Choroid plexus epithelial cell (primary cell): ENCODE measurements around the gene RAP1GAP.

ENCODE experiments used
- DNase-seq: peaks from one replicate; pipeline ENCODE4 v3.0.0-alpha.2; 2010; ENCODE audit warnings: low read depth
- H3K4me3 ChIP-seq: 2 replicates; pipeline ENCODE4 v1.5.1; 2011; ENCODE audit warnings: low read depth, mild to moderate bottlenecking, control low read depth, low read length, moderate library complexity
- CTCF ChIP-seq: conservative IDR thresholded peaks from 2 replicates; pipeline ENCODE4 v1.5.1; 2011; ENCODE audit warnings: low read depth, mild to moderate bottlenecking, control low read depth, inconsistent platforms, low read length, moderate library complexity

RAP1GAP gene

DNA sequence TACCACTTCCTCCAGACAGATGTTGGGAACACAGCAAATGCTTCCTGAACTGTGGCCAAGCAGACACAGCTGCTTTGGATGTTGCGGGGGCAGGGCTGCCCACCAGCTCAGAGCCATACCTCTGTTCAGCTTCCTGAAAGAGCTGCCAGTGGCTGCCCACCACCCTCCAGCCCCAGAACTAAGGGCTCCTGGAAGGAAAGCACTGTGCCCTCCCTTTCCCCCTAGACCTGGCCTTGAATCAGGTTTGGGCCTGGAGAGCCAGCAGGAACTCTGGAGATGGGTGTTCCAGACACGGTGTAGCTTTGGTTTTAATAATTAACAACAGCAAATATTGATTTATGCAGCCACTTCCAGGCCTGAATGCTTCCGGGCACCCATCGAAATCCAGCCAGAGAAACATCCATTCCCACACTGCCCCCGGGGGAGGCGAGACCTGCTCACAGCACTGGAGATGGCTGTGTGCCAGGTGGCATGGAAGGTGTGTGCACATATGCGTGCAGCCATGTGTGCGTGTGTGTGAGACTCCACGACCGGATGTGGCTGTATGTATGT lies 45.7 kb downstream of the RAP1GAP start:
- no peak for DNase-seq
- no peak for TF ChIP-seq CTCF
- no peak overlapping the region for H3K4me3 ChIP-seq

DNA sequence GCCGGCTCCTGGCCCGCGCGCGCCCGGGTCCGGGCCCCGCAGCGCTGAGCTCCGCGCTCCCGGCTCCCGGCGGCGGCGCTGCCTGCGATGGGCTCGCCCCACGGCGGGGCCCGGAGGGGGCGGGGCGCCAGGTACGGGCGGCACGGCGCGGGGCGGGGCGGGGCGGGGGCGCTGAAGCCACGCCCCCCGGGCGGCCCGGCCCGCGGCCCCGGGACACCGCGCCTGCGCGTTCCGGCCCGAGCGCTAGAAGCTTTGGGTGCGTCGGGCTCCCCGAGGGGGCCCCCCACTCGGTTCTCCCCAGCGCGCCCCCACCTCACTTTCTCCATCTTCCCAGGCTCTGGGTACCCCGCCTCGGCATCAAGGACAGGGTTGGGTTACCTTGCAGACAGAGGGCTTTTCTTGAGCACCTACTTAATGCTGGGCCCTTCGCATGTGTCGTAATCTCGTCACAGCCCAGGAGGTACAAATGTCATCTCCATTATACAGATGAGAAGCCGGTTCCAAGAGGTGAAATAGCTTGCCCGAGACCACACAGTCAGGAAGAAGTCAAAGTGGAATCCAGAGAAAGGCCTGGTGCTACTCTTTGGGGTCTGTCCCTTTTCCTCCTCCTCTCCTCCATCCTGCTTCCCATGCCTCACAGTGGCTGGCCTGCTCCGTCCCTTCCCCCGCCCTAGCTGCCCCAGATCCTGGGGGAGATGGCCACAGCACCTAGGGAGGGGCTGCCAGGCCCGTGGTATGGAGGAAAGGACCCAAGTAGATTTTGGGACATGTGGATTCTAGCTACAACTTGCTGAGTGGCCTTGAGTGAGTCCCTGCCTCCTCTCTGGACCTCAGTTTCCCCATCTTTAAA lies 46.5 kb downstream of the RAP1GAP start:
- H3K4me3 ChIP-seq: peak overlapping the region; percentile 22
- no peak for TF ChIP-seq CTCF
- DNase-seq: no peak

- no peak overlapping the region for H3K4me3 ChIP-seq
- no peak for TF ChIP-seq CTCF
- no peak for DNase-seq
These were observed 47.3 kb downstream of the RAP1GAP start for GRCh38 chr1:21621761-21622436.

GRCh38 chr1:21621051-21621450 lies 48.1 kb downstream of the RAP1GAP start:
- no peak for DNase-seq
- H3K4me3 ChIP-seq: no peak overlapping the region
- TF ChIP-seq CTCF: no peak

GRCh38 chr1:21620496-21620895 lies 48.7 kb downstream of the RAP1GAP start:
- no peak for DNase-seq
- TF ChIP-seq CTCF: no peak
- no peak overlapping the region for H3K4me3 ChIP-seq

DNA sequence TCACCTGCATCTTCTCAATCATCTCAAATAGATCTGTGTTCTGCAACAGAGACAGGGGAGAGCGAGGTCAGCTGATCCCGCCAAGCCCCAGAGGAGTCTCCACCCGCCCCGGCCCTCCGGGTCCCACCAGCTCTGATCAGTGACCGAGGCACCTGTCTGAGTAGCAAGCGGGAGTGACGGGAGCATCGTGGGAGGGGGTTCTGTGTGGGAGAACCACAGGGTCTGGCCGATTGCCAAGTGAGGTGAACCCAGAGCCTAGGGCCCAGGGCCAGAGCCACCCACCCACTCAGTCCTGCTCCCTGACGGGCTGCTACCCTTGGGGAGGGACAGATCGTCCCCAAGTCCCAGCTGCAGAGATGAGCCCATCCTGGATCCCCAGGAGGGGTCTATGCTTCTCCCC lies 49.1 kb downstream of the RAP1GAP start:
- TF ChIP-seq CTCF: no peak
- DNase-seq: no peak
- no peak overlapping the region for H3K4me3 ChIP-seq
